ENCODE results near the gene PRKD1. TPM values are rescaled to one million over a fixed set of nuclear protein-coding genes. Genes with fewer than 3 reads are reported as not detected.

Gene PRKD1
- total and polyA plus RNA-seq, 2 of the 13 experiments (the other 11 are each of a cell fraction or from before 2014, with no cell fraction given): 0.22 to 1.3 TPM

DNA sequence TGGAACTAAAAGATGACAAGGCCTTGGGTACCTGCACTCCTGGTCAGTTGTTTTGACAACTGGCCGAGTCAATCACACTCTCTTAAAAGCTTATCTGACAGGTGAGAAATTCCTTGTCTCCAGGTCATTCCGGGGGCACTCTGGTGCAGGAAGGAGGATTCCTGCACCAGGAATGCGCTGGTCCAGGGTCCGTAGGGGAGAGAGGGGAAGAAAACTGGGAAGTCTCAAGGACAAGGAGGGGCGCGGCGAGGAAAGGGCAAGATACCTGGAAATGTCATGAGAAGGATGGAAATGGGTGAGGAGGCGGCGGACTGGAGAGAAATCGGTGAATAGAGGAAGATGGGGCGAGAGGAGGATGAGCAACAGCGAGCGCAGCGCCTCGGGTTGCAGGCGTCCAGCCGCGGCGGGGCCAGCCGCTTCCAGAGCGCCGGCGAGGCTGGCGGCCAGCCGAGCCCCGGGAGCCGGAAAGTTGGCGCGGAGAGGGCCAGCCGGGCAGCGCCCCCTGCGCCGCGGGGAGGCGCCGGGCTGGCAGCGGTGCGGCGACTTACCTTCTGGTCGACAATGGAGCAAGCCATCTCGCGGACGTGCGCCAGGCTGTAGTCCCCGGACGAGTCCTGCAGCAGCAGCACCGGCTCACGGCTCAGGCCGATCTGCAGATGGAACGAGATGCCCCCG lies 809 bp downstream of the PRKD1 start (continued):
- TF ChIP-seq ZFX (CRISPR knock-in tag; IDR thresholded peaks at IDR 0.05; ENCODE audit: low read depth) (peak; percentile 26; the same call in 1 of the 2 replicates), ZNF564 (CRISPR knock-in tag; IDR thresholded peaks at IDR 0.05) (0 out of 2 replicates have a peak, but pooled peaks have one; percentile 4), MAZ (IDR thresholded peaks at IDR 0.05; ENCODE audit: borderline replicate concordance, low read depth, low read length) (no peak), MAZ (CRISPR knock-in tag; IDR thresholded peaks at IDR 0.05; ENCODE audit: low read depth) (peak; percentile 57; the same call in 1 of the 2 replicates), ATM (IDR thresholded peaks at IDR 0.05; ENCODE audit: borderline replicate concordance) (no peak), RELA (CRISPR knock-in tag; IDR thresholded peaks at IDR 0.05) (0 out of 2 replicates have a peak, but pooled peaks have one; percentile 44), SAFB2 (CRISPR knock-in tag; IDR thresholded peaks at IDR 0.05; ENCODE audit: borderline replicate concordance, low read depth) (no peak), ZC3H4 (CRISPR knock-in tag; IDR thresholded peaks at IDR 0.05; ENCODE audit: borderline replicate concordance) (no peak), SPEN (CRISPR knock-in tag; IDR thresholded peaks at IDR 0.05; ENCODE audit: low read depth) (0 out of 2 replicates have a peak, but pooled peaks have one; percentile 46), ATF7-NPFF (CRISPR knock-in tag; IDR thresholded peaks at IDR 0.05; ENCODE audit: low read depth) (peak; percentile 12; the same call in 1 of the 2 replicates), FOSL2 (CRISPR knock-in tag; IDR thresholded peaks at IDR 0.05) (no peak), ZNF777 (CRISPR knock-in tag; IDR thresholded peaks at IDR 0.05) (peak; percentile 90), BORCS8-MEF2B (CRISPR knock-in tag; IDR thresholded peaks at IDR 0.05) (peak; percentile 38; the same call in 1 of the 2 replicates), ATF7 (IDR thresholded peaks at IDR 0.05) (no peak), ATF7 (CRISPR knock-in tag; IDR thresholded peaks at IDR 0.05) (no peak), ZNF205 (CRISPR knock-in tag; IDR thresholded peaks at IDR 0.05) (peak; percentile 19; the same call in 1 of the 2 replicates), TCF12 (IDR thresholded peaks at IDR 0.05) (no peak), TCF12 (CRISPR knock-in tag; IDR thresholded peaks at IDR 0.05) (0 out of 2 replicates have a peak, but pooled peaks have one; percentile 21), ZNF713 (CRISPR knock-in tag; IDR thresholded peaks at IDR 0.05) (no peak), AGO2 (optimal IDR thresholded peaks at IDR 0.05; ENCODE audit: low read depth, low read length) (peak; percentile 62), ZNF225 (CRISPR knock-in tag; IDR thresholded peaks at IDR 0.05) (peak; percentile 59; the same call in 1 of the 2 replicates)
- TF ChIP-seq, protein P1, sequence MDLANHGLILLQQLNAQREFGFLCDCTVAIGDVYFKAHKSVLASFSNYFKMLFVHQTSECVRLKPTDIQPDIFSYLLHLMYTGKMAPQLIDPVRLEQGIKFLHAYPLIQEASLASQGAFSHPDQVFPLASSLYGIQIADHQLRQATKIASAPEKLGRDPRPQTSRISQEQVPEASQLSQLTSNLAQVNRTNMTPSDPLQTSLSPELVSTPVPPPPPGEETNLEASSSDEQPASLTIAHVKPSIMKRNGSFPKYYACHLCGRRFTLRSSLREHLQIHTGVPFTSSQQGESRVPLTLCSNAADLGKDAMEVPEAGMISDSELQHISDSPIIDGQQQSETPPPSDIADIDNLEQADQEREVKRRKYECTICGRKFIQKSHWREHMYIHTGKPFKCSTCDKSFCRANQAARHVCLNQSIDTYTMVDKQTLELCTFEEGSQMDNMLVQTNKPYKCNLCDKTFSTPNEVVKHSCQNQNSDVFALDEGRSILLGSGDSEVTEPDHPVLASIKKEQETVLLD (CRISPR knock-in tag; IDR thresholded peaks at IDR 0.05; ENCODE audit: low read depth): no peak
- TF ChIP-seq, protein P2, sequence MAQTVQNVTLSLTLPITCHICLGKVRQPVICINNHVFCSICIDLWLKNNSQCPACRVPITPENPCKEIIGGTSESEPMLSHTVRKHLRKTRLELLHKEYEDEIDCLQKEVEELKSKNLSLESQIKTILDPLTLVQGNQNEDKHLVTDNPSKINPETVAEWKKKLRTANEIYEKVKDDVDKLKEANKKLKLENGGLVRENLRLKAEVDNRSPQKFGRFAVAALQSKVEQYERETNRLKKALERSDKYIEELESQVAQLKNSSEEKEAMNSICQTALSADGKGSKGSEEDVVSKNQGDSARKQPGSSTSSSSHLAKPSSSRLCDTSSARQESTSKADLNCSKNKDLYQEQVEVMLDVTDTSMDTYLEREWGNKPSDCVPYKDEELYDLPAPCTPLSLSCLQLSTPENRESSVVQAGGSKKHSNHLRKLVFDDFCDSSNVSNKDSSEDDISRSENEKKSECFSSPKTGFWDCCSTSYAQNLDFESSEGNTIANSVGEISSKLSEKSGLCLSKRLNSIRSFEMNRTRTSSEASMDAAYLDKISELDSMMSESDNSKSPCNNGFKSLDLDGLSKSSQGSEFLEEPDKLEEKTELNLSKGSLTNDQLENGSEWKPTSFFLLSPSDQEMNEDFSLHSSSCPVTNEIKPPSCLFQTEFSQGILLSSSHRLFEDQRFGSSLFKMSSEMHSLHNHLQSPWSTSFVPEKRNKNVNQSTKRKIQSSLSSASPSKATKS (CRISPR knock-in tag; IDR thresholded peaks at IDR 0.05): no peak
- TF ChIP-seq, protein P3, sequence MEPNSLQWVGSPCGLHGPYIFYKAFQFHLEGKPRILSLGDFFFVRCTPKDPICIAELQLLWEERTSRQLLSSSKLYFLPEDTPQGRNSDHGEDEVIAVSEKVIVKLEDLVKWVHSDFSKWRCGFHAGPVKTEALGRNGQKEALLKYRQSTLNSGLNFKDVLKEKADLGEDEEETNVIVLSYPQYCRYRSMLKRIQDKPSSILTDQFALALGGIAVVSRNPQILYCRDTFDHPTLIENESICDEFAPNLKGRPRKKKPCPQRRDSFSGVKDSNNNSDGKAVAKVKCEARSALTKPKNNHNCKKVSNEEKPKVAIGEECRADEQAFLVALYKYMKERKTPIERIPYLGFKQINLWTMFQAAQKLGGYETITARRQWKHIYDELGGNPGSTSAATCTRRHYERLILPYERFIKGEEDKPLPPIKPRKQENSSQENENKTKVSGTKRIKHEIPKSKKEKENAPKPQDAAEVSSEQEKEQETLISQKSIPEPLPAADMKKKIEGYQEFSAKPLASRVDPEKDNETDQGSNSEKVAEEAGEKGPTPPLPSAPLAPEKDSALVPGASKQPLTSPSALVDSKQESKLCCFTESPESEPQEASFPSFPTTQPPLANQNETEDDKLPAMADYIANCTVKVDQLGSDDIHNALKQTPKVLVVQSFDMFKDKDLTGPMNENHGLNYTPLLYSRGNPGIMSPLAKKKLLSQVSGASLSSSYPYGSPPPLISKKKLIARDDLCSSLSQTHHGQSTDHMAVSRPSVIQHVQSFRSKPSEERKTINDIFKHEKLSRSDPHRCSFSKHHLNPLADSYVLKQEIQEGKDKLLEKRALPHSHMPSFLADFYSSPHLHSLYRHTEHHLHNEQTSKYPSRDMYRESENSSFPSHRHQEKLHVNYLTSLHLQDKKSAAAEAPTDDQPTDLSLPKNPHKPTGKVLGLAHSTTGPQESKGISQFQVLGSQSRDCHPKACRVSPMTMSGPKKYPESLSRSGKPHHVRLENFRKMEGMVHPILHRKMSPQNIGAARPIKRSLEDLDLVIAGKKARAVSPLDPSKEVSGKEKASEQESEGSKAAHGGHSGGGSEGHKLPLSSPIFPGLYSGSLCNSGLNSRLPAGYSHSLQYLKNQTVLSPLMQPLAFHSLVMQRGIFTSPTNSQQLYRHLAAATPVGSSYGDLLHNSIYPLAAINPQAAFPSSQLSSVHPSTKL (CRISPR knock-in tag; IDR thresholded peaks at IDR 0.05): 0 out of 2 replicates have a peak, but pooled peaks have one; percentile 5

Measured in HepG2 (cell line).